DND-41 (cell line): ENCODE results near the gene ARHGAP32.

Experiments
- ATAC-seq: fragments of 200-7000 bp; cut with Tn5 transposase; 3 replicates; pipeline ENCODE4 v1.9.1; 2021; ENCODE audit warnings: low read depth; ENCODE audit not compliant: insufficient read depth
- DNase-seq: peaks from one replicate; pipeline ENCODE4 v3.0.0-alpha.2; 2020
- H2AFZ ChIP-seq: 2 replicates; pipeline ENCODE4 v1.6.0; 2012; ENCODE audit warnings: low read depth, low read length
- H3K27ac ChIP-seq: 2 replicates; pipeline ENCODE4 v1.5.1; 2012; ENCODE audit warnings: low read length, inconsistent platforms
- H3K27me3 ChIP-seq: fragments of 200-600 bp; sonication (generic); 2 replicates; pipeline ENCODE4 v1.6.0; 2012; ENCODE audit warnings: low read length, mild to moderate bottlenecking, inconsistent platforms; ENCODE audit not compliant: insufficient read depth, poor library complexity
- H3K36me3 ChIP-seq: 2 replicates; pipeline ENCODE4 v1.5.1; 2012; ENCODE audit warnings: low read length, inconsistent platforms; ENCODE audit not compliant: insufficient read depth
- H3K4me1 ChIP-seq: 2 replicates; pipeline ENCODE4 v1.5.1; 2012; ENCODE audit warnings: mild to moderate bottlenecking, low read length; ENCODE audit not compliant: insufficient read depth
- H3K4me2 ChIP-seq: 2 replicates; pipeline ENCODE4 v1.6.0; 2012; ENCODE audit warnings: mild to moderate bottlenecking, moderate library complexity, low read length, inconsistent platforms; ENCODE audit not compliant: insufficient read depth
- H3K4me3 ChIP-seq, 2 experiments: fragments of 200-600 bp in 1 of 2; shearing (Covaris generic) in 1 of 2; 2 replicates each; pipeline ENCODE4 v1.5.1; 2012 to 2016; ENCODE audit warnings: inconsistent platforms in 2 of 2, low read length in 2 of 2, mild to moderate bottlenecking in 2 of 2, low read depth in 1 of 2, moderate library complexity in 1 of 2
- H3K79me2 ChIP-seq: 2 replicates; pipeline ENCODE4 v1.6.0; 2012; ENCODE audit warnings: low read length, inconsistent platforms; ENCODE audit not compliant: insufficient read depth
- H3K9ac ChIP-seq: 2 replicates; pipeline ENCODE4 v1.6.0; 2012; ENCODE audit warnings: low read depth, mild to moderate bottlenecking, inconsistent platforms, low read length, moderate library complexity
- H3K9me3 ChIP-seq: 2 replicates; pipeline ENCODE4 v1.5.1; 2012; ENCODE audit warnings: low read length, moderate library complexity, mild to moderate bottlenecking, inconsistent platforms; ENCODE audit not compliant: insufficient read depth, severe bottlenecking
- H4K20me1 ChIP-seq: 2 replicates; pipeline ENCODE4 v1.6.0; 2012; ENCODE audit warnings: low read length; ENCODE audit not compliant: insufficient read depth
- CTCF ChIP-seq: IDR thresholded peaks from 2 replicates; pipeline ENCODE4 v1.5.1; 2012; ENCODE audit warnings: borderline replicate concordance, low read length, moderate library complexity, mild to moderate bottlenecking; ENCODE audit not compliant: poor library complexity, severe bottlenecking; ENCODE audit errors: extremely low read depth
- EZH2 ChIP-seq: IDR thresholded peaks from 3 replicates; pipeline ENCODE4 v1.6.1; 2012; ENCODE audit warnings: borderline replicate concordance, low read depth, mild to moderate bottlenecking, moderate library complexity, low read length, inconsistent platforms; ENCODE audit not compliant: severe bottlenecking

Gene ARHGAP32

GRCh38 chr11:129146191-129146590 is 45.9 kb downstream of the ARHGAP32 start:
- no peaks in the 10 kb centered on the region for H3K79me2 ChIP-seq
- no peak for TF ChIP-seq EZH2
- TF ChIP-seq CTCF, result no peak
- peaks cover 10% of the 10 kb centered on the region for H3K27me3 ChIP-seq
- no peaks in the 10 kb centered on the region for H3K36me3 ChIP-seq
- H3K4me1 ChIP-seq, result no peaks in the 10 kb centered on the region
- no peak overlapping the region for H3K27ac ChIP-seq
- H2AFZ ChIP-seq, result no peak overlapping the region
- no peak overlapping the region for H3K4me2 ChIP-seq
- H4K20me1 ChIP-seq, result no peaks in the 10 kb centered on the region
- DNase-seq, result no peak
- no peak overlapping the region for H3K4me3 ChIP-seq
- H3K9me3 ChIP-seq, result peaks cover 3% of the 10 kb centered on the region
- no peak for ATAC-seq
- no peak overlapping the region for H3K9ac ChIP-seq

GRCh38 chr11:129145276-129145675 is 46.8 kb downstream of the ARHGAP32 start:
- Histone ChIP-seq H3K4me1 (no peaks in the 10 kb centered on the region), H3K36me3 (no peaks in the 10 kb centered on the region), H3K9ac (no peak overlapping the region), H3K4me3 (no peak overlapping the region), H3K9me3 (peaks cover 3% of the 10 kb centered on the region), H3K79me2 (no peaks in the 10 kb centered on the region), H3K27ac (no peak overlapping the region), H2AFZ (no peak overlapping the region), H3K27me3 (peaks cover 10% of the 10 kb centered on the region), H4K20me1 (no peaks in the 10 kb centered on the region), H3K4me2 (no peak overlapping the region)
- TF ChIP-seq EZH2, result no peak
- TF ChIP-seq CTCF, result no peak
- no peak for DNase-seq
- no peak for ATAC-seq

GRCh38 chr11:129144256-129144655 is 47.9 kb downstream of the ARHGAP32 start:
- Histone ChIP-seq H3K27me3 (peaks cover 10% of the 10 kb centered on the region), H3K9me3 (peaks cover 3% of the 10 kb centered on the region), H3K4me2 (no peak overlapping the region), H2AFZ (no peak overlapping the region), H3K4me3 (no peak overlapping the region), H3K9ac (no peak overlapping the region), H3K4me1 (no peaks in the 10 kb centered on the region), H4K20me1 (no peaks in the 10 kb centered on the region), H3K27ac (no peak overlapping the region), H3K36me3 (no peaks in the 10 kb centered on the region), H3K79me2 (no peaks in the 10 kb centered on the region)
- no peak for ATAC-seq
- no peak for DNase-seq
- TF ChIP-seq EZH2 (no peak), CTCF (no peak)

GRCh38 chr11:129143335-129143734 is 48.8 kb downstream of the ARHGAP32 start:
- H2AFZ ChIP-seq, result no peak overlapping the region
- no peaks in the 10 kb centered on the region for H3K4me1 ChIP-seq
- H3K79me2 ChIP-seq, result no peaks in the 10 kb centered on the region
- H3K36me3 ChIP-seq, result no peaks in the 10 kb centered on the region
- no peak overlapping the region for H3K4me3 ChIP-seq
- no peak for DNase-seq
- peaks cover 10% of the 10 kb centered on the region for H3K27me3 ChIP-seq
- H3K4me2 ChIP-seq, result no peak overlapping the region
- H3K9ac ChIP-seq, result no peak overlapping the region
- TF ChIP-seq EZH2 (no peak), CTCF (no peak)
- peaks cover under 1% of the 10 kb centered on the region for H3K9me3 ChIP-seq
- no peak for ATAC-seq
- H3K27ac ChIP-seq, result no peak overlapping the region
- no peaks in the 10 kb centered on the region for H4K20me1 ChIP-seq
